DMS79 (cell line): ENCODE data around the gene GIMAP5.

Experiments
- DNase-seq: peaks from one replicate; lab custom pipeline; 2025; lab: John Stamatoyannopoulos, UW

The GIMAP5 gene

GRCh38 chr7:150735596-150736358 is 1.4 kb upstream of the GIMAP5 start:
- no peak for DNase-seq

GRCh38 chr7:150736864-150737263 is 354 bp upstream of the GIMAP5 start:
- no peak for DNase-seq

- no peak for DNase-seq
Observed at GRCh38 chr7:150738092-150738491, 874 bp downstream of the GIMAP5 start.

- DNase-seq: no peak
Observed at GRCh38 chr7:150738591-150739001, 1.4 kb downstream of the GIMAP5 start.

- no peak for DNase-seq
Observed at GRCh38 chr7:150739033-150739432, 1.8 kb downstream of the GIMAP5 start.

GRCh38 chr7:150740053-150740452 is 2.8 kb downstream of the GIMAP5 start:
- no peak for DNase-seq

GRCh38 chr7:150742286-150742968 is 5.2 kb downstream of the GIMAP5 start:
- no peak for DNase-seq

- no peak for DNase-seq
Observed at GRCh38 chr7:150744041-150744656, 6.9 kb downstream of the GIMAP5 start.

- DNase-seq: no peak
Observed at GRCh38 chr7:150745086-150745485, 7.9 kb downstream of the GIMAP5 start.

- no peak for DNase-seq
Observed at GRCh38 chr7:150745876-150746275, 8.7 kb downstream of the GIMAP5 start.

GRCh38 chr7:150746921-150747320 is 9.7 kb downstream of the GIMAP5 start:
- DNase-seq: no peak

- no peak for DNase-seq
Observed at GRCh38 chr7:150748376-150748775, 11.2 kb downstream of the GIMAP5 start.

- DNase-seq: no peak
Observed at GRCh38 chr7:150751702-150752101, 14.5 kb downstream of the GIMAP5 start.

- DNase-seq: no peak
Observed at GRCh38 chr7:150753239-150753638, 16.0 kb downstream of the GIMAP5 start.

GRCh38 chr7:150753826-150754603 is 16.8 kb downstream of the GIMAP5 start:
- DNase-seq: no peak

- DNase-seq: no peak
Observed at GRCh38 chr7:150754951-150755350, 17.7 kb downstream of the GIMAP5 start.

- no peak for DNase-seq
Observed at GRCh38 chr7:150755473-150756099, 18.4 kb downstream of the GIMAP5 start.

GRCh38 chr7:150756166-150756565 is 18.9 kb downstream of the GIMAP5 start:
- DNase-seq: no peak

GRCh38 chr7:150756858-150757257 is 19.6 kb downstream of the GIMAP5 start:
- no peak for DNase-seq

GRCh38 chr7:150759479-150759878 is 22.3 kb downstream of the GIMAP5 start:
- no peak for DNase-seq

- no peak for DNase-seq
Observed at GRCh38 chr7:150766334-150766709, 29.1 kb downstream of the GIMAP5 start.

GRCh38 chr7:150769768-150770167 is 32.5 kb downstream of the GIMAP5 start:
- DNase-seq: no peak
